Measurements from ENCODE around the gene CEBPB. TPM values are rescaled to one million over a fixed set of nuclear protein-coding genes. Genes with fewer than 3 reads are reported as not detected.
"Not testable (repeated sequence)": the region's sequence is repeated elsewhere in the genome, so short reads cannot be mapped to it uniquely, and the experiment has no call there.

Gene CEBPB
- total RNA-seq, 4 donors from 2014 or later = 154 to 221 (median 195) TPM

- TF ChIP-seq CTCF (IDR thresholded peaks at IDR 0.05) = no peak
- no peak for TF ChIP-seq POLR2A (IDR thresholded peaks at IDR 0.05)
- no peak for DNase-seq (ENCODE audit: low spot score in 2 of 2)
- intact Hi-C loops (cut with DNase I; ENCODE audit: low total_unique reads) = loop anchor here (10.0 kb wide), 1 partner anchor 147 kb away; no protein-coding TSS in a partner anchor
- WGBS, 2 donors = 63 to 67% methylated on average over 9 of the region's 10 CpGs
- no peak overlapping the region for H3K4me3 ChIP-seq (ENCODE audit: low read depth, poor library complexity, severe bottlenecking)
Observed at GRCh38 chr20:50197463-50198179, 7.0 kb downstream of the CEBPB start.

- no peak overlapping the region for H3K4me3 ChIP-seq (ENCODE audit: low read depth, poor library complexity, severe bottlenecking)
- TF ChIP-seq CTCF (IDR thresholded peaks at IDR 0.05) (no peak), POLR2A (IDR thresholded peaks at IDR 0.05) (no peak)
- intact Hi-C loops (cut with DNase I; ENCODE audit: low total_unique reads) = loop anchor here (10.0 kb wide), 1 partner anchor 147 kb away; no protein-coding TSS in a partner anchor
- no peak for DNase-seq (ENCODE audit: low spot score in 2 of 2)
- WGBS, 2 donors = 50 to 60% methylated on average over 11 of the region's 11 CpGs
Observed at GRCh38 chr20:50198180-50198666, 7.6 kb downstream of the CEBPB start.

GRCh38 chr20:50198716-50199115 is 8.1 kb downstream of the CEBPB start:
- intact Hi-C loops (cut with DNase I; ENCODE audit: low total_unique reads) = loop anchor here (10.0 kb wide), 1 partner anchor 146 kb away; no protein-coding TSS in a partner anchor
- WGBS, 2 donors = 88 to 100% methylated on average over 1 of the region's 1 CpG
- H3K4me3 ChIP-seq (ENCODE audit: low read depth, poor library complexity, severe bottlenecking) = no peak overlapping the region
- no peak for DNase-seq (ENCODE audit: low spot score in 2 of 2)
- no peak for TF ChIP-seq POLR2A (IDR thresholded peaks at IDR 0.05)
- TF ChIP-seq CTCF (IDR thresholded peaks at IDR 0.05) = no peak

- intact Hi-C loops (cut with DNase I; ENCODE audit: low total_unique reads) = loop anchor here (10.0 kb wide), 1 partner anchor 145 kb away; no protein-coding TSS in a partner anchor
- no peak for DNase-seq (ENCODE audit: low spot score in 2 of 2)
- H3K4me3 ChIP-seq (ENCODE audit: low read depth, poor library complexity, severe bottlenecking) = no peak overlapping the region
- TF ChIP-seq CTCF (IDR thresholded peaks at IDR 0.05) (no peak), POLR2A (IDR thresholded peaks at IDR 0.05) (no peak)
- WGBS, 2 donors = 86 to 89% methylated on average over 4 of the region's 4 CpGs
Observed at GRCh38 chr20:50199703-50200102, 9.1 kb downstream of the CEBPB start.

- intact Hi-C loops (cut with DNase I; ENCODE audit: low total_unique reads) = no loop called here
- no peak for DNase-seq (ENCODE audit: low spot score in 2 of 2)
- H3K4me3 ChIP-seq (ENCODE audit: low read depth, poor library complexity, severe bottlenecking) = no peak overlapping the region
- TF ChIP-seq POLR2A (IDR thresholded peaks at IDR 0.05) = no peak
- TF ChIP-seq CTCF (IDR thresholded peaks at IDR 0.05) = no peak
- WGBS, 2 donors = 79% methylated on average over 5 to 6 of the region's 6 CpGs
Observed at GRCh38 chr20:50200482-50201104, 10.0 kb downstream of the CEBPB start.

GRCh38 chr20:50201710-50202109 is 11.1 kb downstream of the CEBPB start:
- DNase-seq (ENCODE audit: low spot score in 2 of 2); H3K4me3 ChIP-seq (ENCODE audit: low read depth, poor library complexity, severe bottlenecking); intact Hi-C loops (cut with DNase I; ENCODE audit: low total_unique reads): not testable (repeated sequence)
- 96 to 97% methylated on average over 7 of the region's 7 CpGs for WGBS, 2 donors
